HG03060 (cell line): ENCODE measurements around the gene DUXB.

Experiments
- ATAC-seq: cut with Tn5 transposase; IDR thresholded peaks from one replicate; pipeline ENCODE4 v1.9.1; 2021; ENCODE audit warnings: low read depth, moderate number of reproducible peaks; ENCODE audit not compliant: unreplicated experiment

The DUXB gene, protein sequence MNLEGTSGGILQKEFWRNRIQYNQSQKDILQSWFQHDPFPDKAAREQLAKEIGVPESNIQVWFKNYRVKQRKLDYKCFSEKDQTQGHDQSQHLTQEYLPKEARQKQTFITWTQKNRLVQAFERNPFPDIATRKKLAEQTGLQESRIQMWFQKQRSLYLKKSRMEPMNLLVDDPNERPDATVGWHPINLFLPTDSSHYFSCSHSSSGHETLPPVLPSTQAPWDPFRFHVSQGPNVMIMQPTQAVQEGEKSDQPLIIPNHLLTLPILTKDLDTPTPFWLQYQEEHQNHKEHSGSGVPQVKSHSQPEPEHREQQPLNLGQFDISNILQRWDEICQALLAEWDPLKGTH

DNA sequence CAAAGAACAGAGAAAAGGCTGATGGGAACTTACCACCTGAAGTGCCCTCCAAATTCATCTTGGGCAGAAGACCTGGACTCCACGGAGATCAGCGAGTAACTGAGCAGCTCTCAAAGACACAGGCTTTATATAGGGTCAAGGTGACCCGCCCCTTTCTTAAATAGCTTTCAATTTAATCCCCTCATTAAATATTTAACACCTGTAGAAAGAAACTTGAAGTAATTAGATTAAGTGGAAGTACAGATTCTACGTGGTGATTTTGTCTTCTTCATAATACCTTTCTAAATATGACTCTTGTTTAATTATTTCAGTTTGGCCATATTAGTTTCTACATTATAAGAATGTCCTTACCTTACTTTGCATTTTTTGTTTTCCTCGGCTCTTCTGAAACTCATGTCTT, at the start of gene DUXB:
TSS of gene DUXB (minus strand) at position 101 of the 400 bp plus-strand sequence. CDS start at position 58, 43 bp downstream.
- no peak for ATAC-seq

DNA sequence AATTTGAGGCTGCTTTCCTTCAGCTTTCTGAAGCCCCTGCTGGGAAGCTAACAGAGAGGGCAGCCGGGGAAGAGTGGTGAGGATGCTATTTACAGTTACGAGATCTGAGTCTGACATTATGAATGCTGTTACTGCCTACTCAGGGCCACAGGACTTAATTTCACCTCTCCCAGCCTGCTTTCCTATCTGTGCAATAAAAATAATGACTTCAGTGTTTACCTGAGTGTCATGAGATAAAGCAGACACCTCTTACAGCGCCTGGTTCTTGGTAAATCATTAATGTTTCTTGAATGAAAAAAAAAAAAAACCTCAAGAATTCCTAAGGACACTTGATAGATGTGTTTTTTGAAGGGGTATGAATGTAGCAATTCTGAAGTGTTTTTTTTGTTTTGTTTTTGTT, 49.3 kb upstream of the DUXB start:
- ATAC-seq: no peak

DNA sequence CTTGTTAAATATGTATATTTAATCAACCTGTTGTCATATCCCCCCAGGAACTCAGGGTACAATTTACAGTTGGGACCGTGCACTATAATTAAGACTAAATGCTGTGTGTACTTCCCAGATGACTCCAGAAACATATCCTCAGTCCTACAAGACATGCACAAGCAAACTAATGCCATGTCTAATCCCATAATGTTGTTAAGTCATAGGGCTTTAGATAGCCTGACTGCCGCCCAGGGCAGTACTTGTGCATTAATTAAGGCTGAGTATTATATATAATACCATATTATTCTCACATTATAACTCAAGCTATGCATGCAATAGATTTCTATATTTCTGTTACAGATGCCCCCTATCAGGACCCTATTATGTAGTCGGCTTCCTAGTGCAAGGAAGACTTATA, 45.1 kb upstream of the DUXB start:
- ATAC-seq: no peak

DNA sequence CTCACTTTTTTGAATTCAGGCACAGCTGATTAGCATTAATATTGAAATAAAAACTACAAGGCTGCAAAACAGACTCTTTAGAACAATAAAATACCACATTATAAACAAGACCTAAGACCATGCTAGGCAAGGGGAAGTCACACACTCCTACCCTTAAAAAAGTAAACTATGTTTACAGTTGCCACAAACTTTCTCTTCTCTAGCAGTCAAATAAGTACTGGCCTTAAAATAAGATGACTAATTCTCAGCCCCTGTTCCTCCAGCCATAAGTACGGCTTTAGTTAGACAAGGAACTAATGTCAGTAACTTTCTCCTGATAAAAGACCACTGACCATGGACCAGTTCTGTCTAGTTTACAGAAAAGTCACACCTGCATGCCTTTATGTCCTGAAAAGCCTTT, 44.6 kb upstream of the DUXB start:
- ATAC-seq: no peak

DNA sequence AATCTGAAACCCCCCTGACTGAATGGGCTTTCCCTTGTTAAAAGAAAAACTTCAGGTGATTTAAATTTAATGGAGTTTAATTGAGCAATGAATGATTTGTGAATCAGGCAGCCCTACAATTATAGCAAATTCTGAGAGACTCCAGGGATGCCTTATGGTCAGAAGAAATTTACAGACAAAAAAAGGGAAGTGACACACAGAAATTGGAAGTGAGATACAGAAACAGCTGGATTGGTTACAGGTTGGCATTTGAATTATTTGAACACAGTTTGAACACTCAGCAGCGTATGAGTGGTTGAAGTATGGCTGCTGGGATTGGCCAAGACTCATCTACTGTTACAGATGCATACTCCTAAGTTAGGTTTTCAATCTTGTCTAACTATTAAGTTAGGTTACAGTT, 44.0 kb upstream of the DUXB start:
- ATAC-seq: peak; percentile 46

DNA sequence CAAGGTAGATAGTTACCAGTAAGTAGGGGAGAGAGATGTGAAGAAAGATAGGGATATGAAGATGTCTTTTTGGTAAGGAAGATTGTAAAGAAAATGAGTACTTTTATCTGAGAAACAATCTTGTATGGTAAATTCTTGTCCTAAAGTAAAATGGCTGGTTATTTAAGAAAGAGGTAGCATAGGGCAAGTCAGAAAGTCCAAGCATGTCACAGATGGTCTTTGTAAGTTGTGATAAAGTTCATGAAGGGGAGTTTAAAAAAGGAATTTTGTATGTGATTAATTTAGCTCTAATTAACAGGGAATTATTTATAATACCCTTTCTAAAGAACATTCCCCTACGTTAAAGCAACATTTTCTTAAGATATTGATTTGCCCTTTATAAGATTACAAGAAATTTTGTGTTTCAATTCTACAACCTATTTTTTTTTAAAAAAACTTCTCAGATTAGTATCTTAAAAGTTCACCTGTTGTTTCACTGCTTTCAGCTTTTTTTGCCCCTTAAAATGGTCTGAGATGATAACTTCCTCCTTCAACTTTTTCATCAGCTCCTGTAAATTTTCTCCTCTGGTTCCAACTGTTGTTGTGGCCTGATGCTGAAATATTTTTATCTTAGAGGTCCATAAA, 41.3 kb upstream of the DUXB start:
- ATAC-seq: no peak

DNA sequence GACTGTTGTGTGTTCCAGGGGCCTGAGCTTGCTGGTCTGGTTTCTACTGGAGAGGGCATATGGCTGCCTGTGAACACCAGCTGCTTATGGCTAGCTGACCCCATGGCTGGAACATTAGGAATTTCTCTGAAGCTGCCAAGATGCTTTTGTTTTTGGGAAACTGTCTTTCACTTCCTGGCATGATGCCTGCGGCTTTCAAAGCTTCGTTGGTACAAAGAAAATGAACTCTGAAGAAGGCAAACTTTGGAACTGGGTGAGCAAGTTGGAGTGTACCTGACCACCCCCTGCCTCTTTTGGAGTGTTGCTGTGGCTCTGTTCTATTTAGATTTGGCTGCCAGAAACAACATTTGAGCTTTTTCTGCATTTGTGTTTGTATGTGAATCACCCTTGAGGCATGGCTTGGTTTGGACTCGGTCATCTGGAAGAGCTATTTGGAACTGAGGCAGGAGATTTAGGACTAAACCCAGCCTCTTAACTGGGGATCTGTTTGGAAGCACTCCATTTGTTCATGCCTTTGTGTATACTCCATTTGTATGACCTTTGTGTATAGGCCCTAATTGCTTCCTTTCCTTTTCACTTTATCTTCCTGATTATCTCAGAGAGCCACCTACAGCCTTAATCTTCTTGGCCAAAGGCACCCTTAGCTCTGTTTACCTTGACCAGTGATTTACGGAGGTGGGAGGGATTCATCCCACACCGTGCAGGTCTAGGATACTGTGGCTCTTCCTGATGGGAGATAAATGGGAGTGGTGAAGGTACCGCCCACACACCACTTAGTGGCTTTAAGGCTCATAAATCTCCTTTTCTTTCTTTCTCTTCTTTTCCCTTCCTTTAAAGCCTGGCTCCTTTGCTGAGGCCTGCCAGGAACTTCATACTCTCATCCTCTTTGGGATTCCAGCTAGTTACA, 32.3 kb upstream of the DUXB start:
- no peak for ATAC-seq

DNA sequence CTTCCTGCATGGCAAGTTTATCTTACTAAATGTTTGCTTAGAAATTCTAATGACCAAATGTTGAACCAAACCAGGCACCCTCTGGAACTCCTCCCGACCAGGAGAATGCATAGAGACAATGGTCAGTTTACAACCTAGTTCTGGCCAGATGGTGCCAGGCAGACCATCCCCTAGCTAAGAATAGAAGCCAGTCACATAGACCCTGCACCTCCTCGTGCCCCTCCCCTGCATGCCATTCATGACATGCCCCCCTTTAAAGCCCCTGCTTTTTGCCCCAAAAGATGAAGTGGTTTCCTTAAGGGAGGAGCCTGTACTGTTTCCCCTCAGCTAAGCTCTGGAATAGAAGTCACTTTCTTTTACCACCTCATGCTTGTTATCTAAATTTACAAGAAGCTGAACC, 31.6 kb upstream of the DUXB start:
- no peak for ATAC-seq

DNA sequence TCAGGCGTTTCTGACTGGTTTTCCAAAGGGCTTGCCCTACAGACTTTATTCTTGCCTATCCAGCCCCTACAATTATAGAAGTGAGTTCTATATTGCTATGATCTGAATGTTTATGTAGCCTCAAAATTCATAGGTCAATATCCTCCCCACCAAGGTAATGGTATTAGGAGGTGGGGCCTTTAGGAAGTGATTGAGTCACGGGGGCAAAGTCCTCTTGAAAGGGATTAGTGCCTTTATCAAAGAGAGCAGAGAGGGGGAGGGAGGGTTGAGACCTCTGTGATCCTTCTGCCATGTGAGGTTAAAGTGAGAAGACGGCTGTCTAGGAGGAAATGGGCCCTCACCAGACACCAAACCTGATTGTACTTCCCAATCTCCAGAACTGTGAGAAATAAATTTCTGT, 26.0 kb upstream of the DUXB start:
- no peak for ATAC-seq

DNA sequence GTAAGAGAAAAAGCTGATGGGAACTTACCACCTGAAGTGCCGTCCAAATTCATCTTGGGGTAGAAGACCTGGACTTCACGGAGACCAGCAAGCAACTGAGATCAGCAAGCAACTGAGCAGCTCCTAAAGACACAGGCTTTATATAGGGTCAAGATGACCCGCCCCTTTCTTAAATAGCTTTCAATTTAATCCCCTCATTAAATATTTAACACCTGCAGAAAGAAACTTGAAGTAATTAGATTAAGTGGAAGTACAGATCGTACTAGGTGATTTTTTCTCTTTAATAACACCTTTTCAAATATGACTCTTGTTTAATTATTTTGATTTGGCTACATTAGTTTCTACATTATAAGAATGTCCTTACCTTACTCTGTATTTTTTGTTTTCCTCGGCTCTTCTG, 25.1 kb upstream of the DUXB start, which contains the start of gene CPHXL:
TSS of gene CPHXL (minus strand) at position 101 of the 400 bp plus-strand sequence. CDS start at position 53, 48 bp downstream.
- no peak for ATAC-seq

DNA sequence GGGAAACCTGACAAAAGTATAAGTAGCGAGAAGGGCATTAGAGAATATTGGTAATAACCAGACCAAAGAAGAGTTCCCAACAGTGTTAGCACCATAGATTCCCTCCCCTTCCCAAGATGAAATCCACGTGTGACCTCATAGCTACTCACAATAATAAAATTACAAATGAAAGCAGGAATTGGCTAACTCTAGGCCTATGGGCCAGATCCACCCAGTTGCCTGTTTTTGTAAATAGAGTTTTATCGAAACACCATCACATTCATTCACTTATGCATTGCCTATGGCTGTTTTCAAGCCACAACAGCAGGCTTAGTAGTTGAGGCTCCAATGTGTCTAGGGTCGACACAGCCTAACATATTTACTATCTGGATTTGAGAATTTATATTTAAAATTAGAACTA, 17.2 kb upstream of the DUXB start:
- ATAC-seq: no peak

DNA sequence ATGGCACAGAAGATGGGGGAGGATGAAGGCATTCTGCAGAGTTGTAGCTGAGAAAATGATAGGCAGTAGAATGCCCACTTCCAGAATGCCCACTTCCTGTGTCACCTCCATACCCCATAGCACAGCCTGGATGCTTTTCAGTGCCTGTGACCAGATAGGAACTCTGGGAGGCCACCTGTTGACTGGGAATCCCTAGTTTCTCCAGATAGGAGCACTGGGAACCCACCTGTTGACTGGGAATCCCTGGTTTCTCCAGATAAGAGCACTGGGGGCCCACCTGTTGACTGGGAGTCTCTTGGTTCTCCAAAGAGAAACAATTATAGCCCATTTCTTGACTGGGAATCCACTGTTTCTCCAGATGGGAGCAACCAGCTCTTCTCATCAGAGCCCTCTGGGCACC, 13.4 kb upstream of the DUXB start:
- no peak for ATAC-seq

DNA sequence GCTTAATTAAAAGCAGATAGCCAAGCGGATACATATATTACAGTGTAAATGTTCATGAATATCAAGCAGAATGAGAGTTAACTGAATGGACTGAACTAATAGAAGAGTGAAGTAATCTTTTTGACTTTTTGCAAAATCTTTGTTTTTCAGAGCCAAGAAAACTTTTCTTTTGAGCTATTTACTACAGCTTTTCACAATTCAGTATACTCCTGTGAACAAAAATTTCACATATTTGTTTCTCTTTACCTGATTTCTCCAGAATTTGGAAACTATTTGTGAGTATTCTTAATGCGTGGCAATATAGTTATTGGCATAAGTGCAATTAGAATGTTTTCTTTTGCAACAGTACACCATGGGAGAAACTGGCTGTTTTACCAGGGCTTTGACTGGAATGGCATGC, 9.1 kb upstream of the DUXB start:
- ATAC-seq: no peak

DNA sequence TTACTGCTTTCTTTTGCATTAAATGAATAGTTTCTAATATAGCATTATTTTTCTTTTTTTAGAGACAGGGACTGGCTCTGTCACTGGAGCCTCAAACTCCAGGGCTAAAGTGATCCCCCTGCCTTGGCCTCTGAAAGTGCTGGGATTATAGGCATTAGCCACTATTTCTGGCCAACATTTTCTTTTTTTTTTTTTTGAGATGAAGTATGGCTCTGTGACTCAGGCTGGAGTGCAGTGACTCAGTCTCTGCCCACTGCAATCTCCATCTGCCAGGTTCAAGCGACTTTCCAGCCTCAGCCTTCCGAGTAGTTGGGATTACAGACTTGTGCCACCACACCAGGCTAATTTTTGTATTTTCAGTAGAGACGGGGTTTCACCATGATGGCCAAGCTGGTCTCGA, 2.0 kb upstream of the DUXB start:
- ATAC-seq: no peak

DNA sequence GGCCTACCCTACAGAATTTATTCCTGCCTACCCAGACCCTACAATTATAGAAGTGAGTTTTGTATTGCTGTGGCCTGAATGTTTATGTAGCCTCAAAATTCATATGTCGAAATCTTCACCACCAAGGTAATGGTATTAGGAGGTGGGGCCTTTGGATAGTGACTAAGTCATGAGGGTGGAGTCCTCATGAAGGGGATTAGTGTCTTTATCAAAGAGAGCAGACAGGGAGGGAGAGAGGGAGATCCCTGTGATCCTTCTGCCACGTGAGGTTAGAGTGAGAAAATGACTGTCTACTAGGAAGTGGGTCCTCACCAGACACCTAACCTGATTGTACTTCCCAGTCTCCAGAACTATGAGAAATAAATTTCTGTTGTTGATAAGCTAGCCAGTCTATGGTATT, 981 bp upstream of the DUXB start:
- ATAC-seq: no peak

DNA sequence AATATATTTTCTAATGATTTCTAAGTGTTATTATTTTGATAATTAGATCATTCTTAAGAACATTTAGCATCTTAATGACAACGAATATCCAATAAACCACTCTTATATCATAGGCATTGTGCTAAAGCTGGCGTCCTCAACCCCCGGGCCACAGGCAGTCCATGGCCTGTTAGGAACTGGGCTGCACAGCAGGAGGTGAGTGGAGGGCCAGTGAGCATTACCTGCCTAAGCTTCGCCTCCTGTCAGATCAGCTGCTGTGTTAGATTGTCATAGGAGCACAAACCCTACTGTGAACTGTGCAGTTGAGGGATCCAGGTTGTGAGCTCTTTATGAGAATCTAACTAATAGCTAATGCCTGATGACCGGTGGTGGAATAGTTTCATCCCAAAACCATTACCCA, 3.7 kb downstream of the DUXB start:
- ATAC-seq: no peak

DNA sequence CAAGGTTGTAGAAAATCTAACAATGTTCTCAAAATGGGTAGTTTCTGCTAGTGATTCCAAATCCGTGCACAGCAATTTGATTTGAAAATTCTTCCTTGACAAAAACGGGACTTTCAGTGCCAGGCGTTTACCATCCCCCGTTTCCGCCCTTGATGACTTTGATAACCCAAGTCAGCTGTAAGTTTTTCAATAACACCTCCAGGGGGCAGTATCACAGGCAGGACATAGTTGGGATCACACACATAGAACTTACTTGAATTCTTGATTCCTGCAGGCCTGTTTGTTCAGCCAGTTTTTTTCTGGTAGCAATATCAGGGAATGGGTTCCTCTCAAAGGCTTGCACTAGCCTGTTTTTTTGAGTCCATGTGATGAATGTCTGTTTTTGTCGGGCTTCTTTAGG, 5.6 kb downstream of the DUXB start:
- no peak for ATAC-seq

DNA sequence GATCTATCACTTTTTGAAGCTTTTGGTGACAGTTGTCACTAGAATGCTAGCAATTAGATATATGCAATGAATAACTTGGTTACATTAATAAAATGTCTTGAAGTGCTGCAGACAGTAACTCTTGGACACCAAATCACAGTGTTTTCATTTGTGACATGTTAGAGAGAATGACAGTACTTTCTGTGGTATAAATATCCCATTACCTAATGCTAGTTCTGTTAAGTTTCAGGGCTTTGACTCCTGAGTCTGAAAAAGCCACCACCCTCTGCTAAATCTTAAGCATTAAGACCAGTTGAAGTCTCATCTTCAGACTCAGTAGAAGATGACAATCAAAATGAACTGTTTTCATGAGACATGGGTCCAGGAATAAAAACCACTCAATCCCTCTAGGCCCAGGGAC, 13.9 kb downstream of the DUXB start:
- ATAC-seq: no peak

DNA sequence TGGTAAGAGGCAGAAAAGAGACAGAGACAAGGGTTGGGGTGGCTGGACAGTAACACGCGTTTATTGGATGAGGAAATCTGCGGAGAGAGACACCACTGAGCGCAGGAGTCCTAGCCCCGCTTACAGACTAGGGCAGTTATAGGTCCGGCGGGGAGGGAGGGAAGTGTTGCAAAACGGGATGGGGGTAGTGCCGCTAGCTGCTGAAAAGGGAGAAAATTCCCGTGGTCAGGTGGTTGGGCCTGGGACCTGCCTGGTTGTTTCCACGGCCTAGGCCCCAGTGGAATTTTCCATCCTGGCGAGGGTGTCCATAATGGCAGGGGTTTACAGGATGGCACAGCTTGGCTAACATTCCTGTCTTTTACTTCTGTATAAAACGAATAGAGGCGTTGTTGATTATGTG, 19.0 kb downstream of the DUXB start:
- ATAC-seq: no peak

DNA sequence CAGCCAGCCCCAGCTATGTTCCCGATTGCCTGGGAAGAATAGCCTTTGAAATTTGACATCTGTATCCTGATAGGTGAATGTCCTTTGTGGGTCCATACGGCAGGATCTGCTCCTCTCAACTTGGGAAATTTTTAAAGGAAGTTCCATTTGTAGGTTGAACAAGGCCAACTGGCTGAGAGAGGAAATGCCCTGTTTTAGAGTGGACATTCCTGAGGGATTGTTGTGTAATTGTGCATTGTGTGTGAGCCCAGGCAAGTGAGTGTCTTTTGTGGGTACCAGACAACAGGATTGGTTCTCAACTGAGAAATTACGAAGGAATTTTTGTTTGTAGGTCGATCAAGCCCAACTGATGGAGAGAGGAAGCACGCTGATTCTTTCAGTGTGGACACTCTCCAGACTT, 21.9 kb downstream of the DUXB start:
- no peak for ATAC-seq

DNA sequence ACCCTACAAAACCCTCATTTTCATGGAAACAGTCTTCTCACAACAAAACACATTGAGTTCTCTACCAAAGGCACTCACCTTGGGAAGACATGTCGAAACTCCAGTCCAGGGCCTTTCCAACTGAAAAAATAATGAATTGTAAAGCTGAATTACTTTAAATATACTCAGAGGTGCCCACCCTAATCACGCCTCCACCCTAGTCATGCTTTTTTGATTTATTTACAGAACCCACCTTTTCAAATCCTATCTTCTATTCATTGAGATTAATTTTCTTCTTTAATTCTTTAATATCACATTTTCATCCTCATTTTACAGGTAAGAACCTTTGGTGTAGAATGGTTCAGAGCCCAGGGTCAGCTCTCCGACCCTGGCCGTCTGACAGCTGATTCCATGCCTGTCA, 24.4 kb downstream of the DUXB start, which contains the start of gene CPHXL2:
TSS of gene CPHXL2 (minus strand) at position 101 of the 400 bp plus-strand sequence. CDS start at position 91, 10 bp downstream.
- no peak for ATAC-seq
